SH-SY5Y (cell line): ENCODE measurements around the gene PAPPA.

Experiments
- GATA2 ChIP-seq: IDR thresholded peaks from 2 replicates; pipeline ENCODE4 v1.6.1; 2011; ENCODE audit warnings: mild to moderate bottlenecking, low read depth, low read length
- GATA3 ChIP-seq: IDR thresholded peaks from 2 replicates; pipeline ENCODE4 v1.6.1; 2011; ENCODE audit warnings: low read depth, mild to moderate bottlenecking, low read length, moderate library complexity

DNA sequence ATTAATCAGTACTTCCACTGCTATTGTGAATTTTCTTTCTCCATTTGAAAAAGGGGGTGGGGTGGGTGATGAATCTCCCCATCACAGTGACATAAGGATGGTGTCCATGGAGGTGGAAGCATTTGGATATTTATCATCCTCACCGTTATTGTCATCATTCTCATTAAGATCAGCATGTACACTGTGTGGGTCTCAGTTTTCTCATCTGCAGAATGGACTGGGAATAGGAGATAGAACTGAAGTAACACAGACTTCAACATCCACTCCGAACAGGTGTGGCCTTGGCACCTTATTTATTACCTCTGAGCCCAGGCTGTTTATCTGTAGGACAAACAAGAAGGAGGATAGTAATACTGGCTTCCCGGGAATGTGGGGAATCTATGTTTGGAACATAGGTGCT lies 165.9 kb downstream of the PAPPA start:
- no peak for TF ChIP-seq GATA2
- TF ChIP-seq GATA3: no peak
